Measurements from ENCODE around the gene JADE1.
A peak's percentile ranks its signal among the peaks of the same experiment; 100 is the strongest.

The JADE1 gene

GRCh38 chr4:128879283-128879682 lies 69.8 kb downstream of the JADE1 start:
- no peak for DNase-seq

GRCh38 chr4:128879971-128880370 lies 70.5 kb downstream of the JADE1 start:
- peak; percentile 6 for DNase-seq

- DNase-seq, result no peak
Observed at GRCh38 chr4:128880662-128881061, 71.2 kb downstream of the JADE1 start.

GRCh38 chr4:128904821-128905220 lies 95.3 kb downstream of the JADE1 start:
- DNase-seq, result no peak

GRCh38 chr4:128906581-128906980 lies 97.1 kb downstream of the JADE1 start:
- DNase-seq, result no peak

- no peak for DNase-seq
Observed at GRCh38 chr4:128907981-128908380, 98.5 kb downstream of the JADE1 start.

GRCh38 chr4:128908735-128909134 lies 99.2 kb downstream of the JADE1 start:
- DNase-seq, result no peak

- DNase-seq, result no peak
Observed at GRCh38 chr4:128913228-128913627, 103.7 kb downstream of the JADE1 start.

- DNase-seq, result no peak
Observed at GRCh38 chr4:128915544-128915943, 106.0 kb downstream of the JADE1 start.

GRCh38 chr4:128916832-128917231 lies 107.3 kb downstream of the JADE1 start:
- DNase-seq, result no peak

- no peak for DNase-seq
Observed at GRCh38 chr4:128917781-128918180, 108.3 kb downstream of the JADE1 start.

- no peak for DNase-seq
Observed at GRCh38 chr4:128921954-128922353, 112.5 kb downstream of the JADE1 start.
